ENCODE data around the gene FAM185A.
"Not testable (repeated sequence)": the region's sequence is repeated elsewhere in the genome, so short reads cannot be mapped to it uniquely, and the experiment has no call there.

Gene FAM185A

GRCh38 chr7:102748605-102749444 is at the start of gene FAM185A:
FAM185A (plus strand) TSS chr7:102748999; CDS start chr7:102749208, 209 bp downstream.
- DNase-seq (ENCODE audit: low read depth, low spot score) = peak; percentile 99

- DNase-seq (ENCODE audit: low read depth, low spot score) = not testable (repeated sequence)
These were observed 35.6 kb upstream of the FAM185A start for GRCh38 chr7:102713011-102713690.

GRCh38 chr7:102713691-102714080 is 35.1 kb upstream of the FAM185A start:
- not testable (repeated sequence) for DNase-seq (ENCODE audit: low read depth, low spot score)

- not testable (repeated sequence) for DNase-seq (ENCODE audit: low read depth, low spot score)
These were observed 33.9 kb upstream of the FAM185A start for GRCh38 chr7:102714774-102715522.

- DNase-seq (ENCODE audit: low read depth, low spot score) = not testable (repeated sequence)
These were observed 33.1 kb upstream of the FAM185A start for GRCh38 chr7:102715718-102716117.

- DNase-seq (ENCODE audit: low read depth, low spot score) = not testable (repeated sequence)
These were observed 30.3 kb upstream of the FAM185A start for GRCh38 chr7:102718491-102718890.

GRCh38 chr7:102726170-102726569 is 22.6 kb upstream of the FAM185A start:
- DNase-seq (ENCODE audit: low read depth, low spot score) = not testable (repeated sequence)

GRCh38 chr7:102729670-102730069 is 19.1 kb upstream of the FAM185A start:
- not testable (repeated sequence) for DNase-seq (ENCODE audit: low read depth, low spot score)

- DNase-seq (ENCODE audit: low read depth, low spot score) = not testable (repeated sequence)
These were observed 18.4 kb upstream of the FAM185A start for GRCh38 chr7:102730431-102730830.

GRCh38 chr7:102742002-102742771 is 6.6 kb upstream of the FAM185A start:
- DNase-seq (ENCODE audit: low read depth, low spot score) = not testable (repeated sequence)

- not testable (repeated sequence) for DNase-seq (ENCODE audit: low read depth, low spot score)
These were observed 4.9 kb upstream of the FAM185A start for GRCh38 chr7:102743861-102744260.

- DNase-seq (ENCODE audit: low read depth, low spot score) = not testable (repeated sequence)
These were observed 3.1 kb upstream of the FAM185A start for GRCh38 chr7:102745494-102746288.

- DNase-seq (ENCODE audit: low read depth, low spot score) = not testable (repeated sequence)
These were observed 617 bp downstream of the FAM185A start for GRCh38 chr7:102749445-102749786.

GRCh38 chr7:102758227-102758626 is 9.4 kb downstream of the FAM185A start:
- DNase-seq (ENCODE audit: low read depth, low spot score) = not testable (repeated sequence)

- DNase-seq (ENCODE audit: low read depth, low spot score) = not testable (repeated sequence)
These were observed 11.1 kb downstream of the FAM185A start for GRCh38 chr7:102759934-102760333.

- not testable (repeated sequence) for DNase-seq (ENCODE audit: low read depth, low spot score)
These were observed 12.4 kb downstream of the FAM185A start for GRCh38 chr7:102761234-102761633.

- DNase-seq (ENCODE audit: low read depth, low spot score) = not testable (repeated sequence)
These were observed 14.6 kb downstream of the FAM185A start for GRCh38 chr7:102763295-102763905.

GRCh38 chr7:102769657-102770192 is 20.9 kb downstream of the FAM185A start:
- DNase-seq (ENCODE audit: low read depth, low spot score) = not testable (repeated sequence)

GRCh38 chr7:102770467-102770866 is 21.7 kb downstream of the FAM185A start:
- DNase-seq (ENCODE audit: low read depth, low spot score) = not testable (repeated sequence)

GRCh38 chr7:102776217-102776616 is 27.4 kb downstream of the FAM185A start:
- not testable (repeated sequence) for DNase-seq (ENCODE audit: low read depth, low spot score)

Data from iPS DF 19.7 (cell line).